GM11168 (cell line): ENCODE results near the gene SMOC2.

Experiments used
- in situ Hi-C: fragments of 300-500 bp; cut with MboI; formaldehyde crosslinking; loops from one replicate; pipeline ENCODE4 v1.12.0; 2022; ENCODE audit warnings: low sequenced_read_pairs; ENCODE audit not compliant: unreplicated experiment

SMOC2 gene

DNA sequence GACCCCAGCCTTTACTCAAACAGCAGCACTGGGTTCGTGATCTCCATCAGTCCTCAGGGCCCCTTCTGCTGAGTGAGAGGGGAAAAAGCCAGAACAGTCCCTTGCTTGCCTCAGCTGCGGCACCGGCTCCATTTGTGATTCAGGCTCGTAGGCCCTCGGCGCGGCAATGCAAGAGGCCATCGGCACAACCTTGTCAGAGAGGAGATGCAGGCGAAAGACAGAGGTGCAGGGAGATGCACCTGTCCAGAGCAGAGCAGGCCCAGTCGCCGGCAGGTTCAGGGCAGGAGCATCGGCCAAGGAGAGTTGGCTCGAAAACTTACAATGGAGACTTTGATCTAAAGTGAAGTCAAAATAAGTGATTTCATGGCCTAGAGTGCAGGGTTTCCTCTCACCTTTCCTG is 171.6 kb downstream of the SMOC2 start:
- in situ Hi-C loops = no loop called here

DNA sequence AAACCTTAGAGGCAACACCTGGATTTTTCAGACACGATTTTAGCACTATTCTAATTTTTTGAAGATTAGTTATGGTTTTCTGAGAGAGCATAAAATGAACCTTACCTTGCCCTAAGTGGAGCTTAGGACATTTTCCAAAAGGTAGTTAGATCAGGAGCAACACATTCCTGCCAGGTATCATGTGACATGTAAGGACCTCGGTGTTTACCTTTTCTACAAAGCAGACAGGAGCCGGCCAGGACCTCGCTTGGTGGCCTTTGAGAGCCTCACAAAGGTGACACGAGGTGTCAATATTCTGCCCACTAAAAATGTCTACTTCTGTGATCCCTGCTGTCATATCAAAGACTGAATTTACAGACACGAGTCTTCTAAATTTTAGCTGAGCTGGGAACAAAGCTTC is 174.9 kb downstream of the SMOC2 start:
- in situ Hi-C loops = no loop called here

DNA sequence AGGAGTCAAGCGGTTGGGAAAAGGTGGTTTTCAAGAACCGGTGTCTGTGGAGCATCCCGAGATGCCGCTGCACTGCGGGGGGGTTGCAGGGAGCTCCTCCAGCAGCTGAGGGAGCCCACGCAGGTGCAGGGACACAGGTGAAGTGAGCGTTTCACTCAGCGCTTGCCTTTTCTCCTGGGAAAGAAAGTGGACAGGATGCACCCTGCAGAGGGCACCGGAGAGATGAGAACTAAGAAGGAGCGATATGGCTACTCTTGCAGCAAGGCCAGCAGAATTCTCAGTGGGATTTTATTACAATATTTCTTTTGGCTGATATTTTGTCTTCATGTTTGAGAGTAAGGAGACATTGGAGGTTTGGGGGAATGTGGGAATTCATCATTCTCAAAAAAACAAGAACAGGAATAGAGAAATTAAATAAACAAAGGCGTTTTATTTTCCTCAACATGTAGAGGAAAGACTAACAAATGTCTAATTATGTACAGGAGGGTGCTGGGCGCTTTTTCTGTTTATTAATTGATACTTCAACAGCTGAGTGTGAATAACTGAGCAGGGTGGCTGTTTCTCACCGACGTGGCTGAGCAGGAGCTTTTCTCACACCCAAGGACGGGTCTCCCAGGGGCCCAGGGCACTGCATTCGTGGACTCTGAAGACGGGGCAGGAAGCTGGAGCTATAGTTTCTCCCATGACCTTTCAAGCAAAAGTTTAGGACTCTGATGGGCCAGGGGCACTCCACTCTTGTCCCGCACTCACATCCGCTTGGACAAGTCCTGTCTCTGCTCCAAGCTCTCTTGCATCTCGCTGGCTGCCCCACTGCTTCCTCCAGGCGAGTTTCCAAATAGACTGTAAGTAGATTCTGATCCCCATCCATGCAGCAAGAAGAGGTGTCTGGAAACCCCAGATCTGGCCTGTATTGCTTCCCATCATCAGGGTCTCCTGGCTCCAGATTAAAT is 176.1 kb downstream of the SMOC2 start:
- in situ Hi-C loops = no loop called here

DNA sequence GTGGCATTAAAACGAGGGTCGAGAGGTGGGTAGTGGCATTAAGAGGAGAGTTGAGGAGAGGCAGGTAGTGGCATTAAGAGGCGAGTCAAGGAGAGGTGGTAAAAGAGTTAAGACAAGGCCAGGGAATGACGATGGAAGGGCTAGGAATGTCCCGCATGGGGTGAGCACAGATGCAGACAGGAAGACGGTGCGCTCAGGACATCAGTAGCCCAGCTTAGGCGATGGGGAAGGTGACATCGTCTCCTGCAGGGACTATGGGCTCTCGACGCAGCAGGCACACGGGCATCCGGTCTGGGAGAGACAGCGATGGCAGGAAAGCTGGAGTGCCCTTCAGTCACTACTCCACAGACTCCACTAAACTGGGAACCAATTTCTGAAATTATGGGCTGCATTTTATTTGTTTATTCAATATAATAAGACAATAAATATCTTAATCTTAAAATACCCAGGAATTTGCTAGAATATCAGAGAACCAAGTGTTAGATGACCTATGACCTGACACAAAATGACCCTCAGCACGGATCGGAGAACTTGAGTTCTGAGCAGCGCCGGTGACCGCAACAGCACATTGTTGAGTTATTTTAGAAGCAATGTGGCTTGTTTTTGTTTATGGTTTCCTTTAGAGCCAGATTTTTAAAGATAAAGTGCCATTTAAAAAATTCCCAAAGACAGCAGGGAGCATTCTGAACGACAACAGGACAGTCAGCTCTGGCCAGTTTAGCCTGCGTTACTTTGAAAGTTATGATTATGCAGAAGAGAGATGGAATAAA is 177.7 kb downstream of the SMOC2 start:
- in situ Hi-C loops = no loop called here

DNA sequence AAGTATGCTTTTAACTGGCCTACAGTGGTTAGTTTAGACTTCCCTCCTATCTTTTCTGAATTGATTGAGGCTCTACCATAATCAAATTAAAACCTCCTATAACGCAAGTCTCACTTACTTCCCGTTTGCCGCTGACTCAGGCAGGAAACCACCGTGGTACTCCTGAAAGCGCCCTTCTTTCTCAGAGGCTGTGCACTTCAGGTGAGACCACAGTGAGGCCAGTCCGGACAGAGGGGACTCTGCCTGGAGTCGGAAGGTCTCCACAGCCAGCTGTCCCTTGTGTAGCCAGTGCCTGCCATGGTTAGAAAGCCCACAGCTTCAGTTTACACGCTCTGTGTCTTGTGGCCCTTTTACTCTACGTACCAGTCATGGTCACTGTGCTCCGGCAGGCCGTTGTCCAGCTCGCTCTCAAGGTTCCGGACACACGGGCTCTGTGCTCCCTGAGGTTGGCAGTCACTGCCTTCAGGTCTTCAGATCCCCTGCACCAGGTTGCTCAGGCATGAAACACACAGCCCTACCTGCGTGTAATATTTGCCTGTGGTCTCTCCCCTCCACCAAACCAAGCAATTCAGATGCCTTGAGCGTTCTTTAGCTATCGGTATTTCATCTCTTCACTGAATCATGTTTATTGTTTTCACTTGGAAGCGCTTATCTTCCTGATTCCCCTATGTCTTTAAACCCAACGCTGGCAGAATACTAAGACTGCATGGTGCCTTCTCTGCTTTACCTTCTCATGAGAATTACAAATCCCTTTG is 178.8 kb downstream of the SMOC2 start:
- in situ Hi-C loops = no loop called here

DNA sequence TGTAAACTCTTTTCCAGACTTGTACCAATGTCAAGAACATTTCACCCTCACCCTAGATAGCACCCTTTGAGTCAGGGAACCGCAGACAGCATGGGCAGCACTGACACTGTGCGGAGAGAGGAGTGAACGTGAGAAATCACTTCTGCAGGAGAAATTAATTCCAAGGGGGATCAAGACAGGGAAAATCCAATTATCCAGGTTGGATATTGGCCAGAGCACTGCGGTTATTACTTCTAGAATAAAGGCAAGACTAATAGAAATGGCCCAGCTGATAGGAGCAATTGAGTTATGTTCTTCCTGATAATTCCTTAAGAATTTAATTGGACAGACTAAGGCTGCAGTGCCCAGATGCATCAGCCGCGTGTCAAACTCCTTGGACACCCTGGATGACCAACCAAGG is 179.6 kb downstream of the SMOC2 start:
- in situ Hi-C loops = no loop called here

DNA sequence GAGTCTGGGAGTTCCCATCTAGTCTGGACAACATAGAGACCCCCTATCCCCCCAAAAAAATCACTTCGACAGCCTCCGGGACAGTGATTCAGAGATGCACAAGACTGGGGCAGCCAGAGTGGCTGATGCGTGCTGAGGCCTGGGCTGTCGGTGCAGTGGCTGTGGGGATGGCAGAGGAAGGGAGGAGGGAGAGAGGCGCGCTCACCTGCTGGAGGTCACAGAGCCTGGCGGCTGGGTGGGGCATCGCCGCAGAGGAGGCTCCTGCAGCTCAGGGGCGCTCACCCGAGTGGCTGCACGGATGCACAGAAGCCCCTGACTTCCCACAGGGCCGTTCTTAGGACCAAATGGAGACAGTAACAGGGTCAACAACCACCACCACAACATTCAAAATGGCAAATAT is 182.8 kb downstream of the SMOC2 start:
- in situ Hi-C loops = no loop called here

DNA sequence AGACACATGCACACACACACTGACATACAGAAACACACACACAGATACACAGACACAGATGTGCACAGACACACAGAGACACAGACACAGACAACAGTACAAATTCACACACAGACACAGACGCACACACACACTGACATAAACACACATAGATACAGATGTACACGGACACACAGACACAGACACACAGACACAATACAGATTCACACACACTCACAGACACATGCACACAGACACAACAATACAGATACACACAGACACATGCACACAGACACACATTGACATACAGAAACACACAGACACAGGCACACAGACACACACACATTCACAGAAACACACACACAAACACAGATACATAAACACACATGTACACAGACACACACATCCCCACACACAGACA is 183.6 kb downstream of the SMOC2 start:
- in situ Hi-C loops = no loop called here

DNA sequence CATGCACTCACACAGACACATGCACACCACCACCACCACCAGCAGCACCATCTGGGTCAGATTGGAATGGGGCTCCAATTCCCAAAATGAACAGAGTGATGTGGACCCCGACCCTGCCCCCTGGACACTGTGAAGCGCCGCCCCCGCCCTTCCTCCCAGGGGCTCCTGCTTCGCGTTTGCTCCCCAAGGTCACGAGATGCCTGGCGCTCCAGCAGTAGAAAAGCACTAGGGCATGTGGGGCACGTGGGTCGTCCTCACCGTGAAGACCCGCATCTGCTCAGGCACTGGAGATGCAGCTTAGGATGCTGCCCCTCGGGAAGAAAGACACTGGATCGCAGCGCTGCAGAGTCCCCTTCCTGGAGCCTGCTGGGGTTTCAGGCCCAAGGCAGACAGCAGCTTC is 184.0 kb downstream of the SMOC2 start:
- in situ Hi-C loops = no loop called here

DNA sequence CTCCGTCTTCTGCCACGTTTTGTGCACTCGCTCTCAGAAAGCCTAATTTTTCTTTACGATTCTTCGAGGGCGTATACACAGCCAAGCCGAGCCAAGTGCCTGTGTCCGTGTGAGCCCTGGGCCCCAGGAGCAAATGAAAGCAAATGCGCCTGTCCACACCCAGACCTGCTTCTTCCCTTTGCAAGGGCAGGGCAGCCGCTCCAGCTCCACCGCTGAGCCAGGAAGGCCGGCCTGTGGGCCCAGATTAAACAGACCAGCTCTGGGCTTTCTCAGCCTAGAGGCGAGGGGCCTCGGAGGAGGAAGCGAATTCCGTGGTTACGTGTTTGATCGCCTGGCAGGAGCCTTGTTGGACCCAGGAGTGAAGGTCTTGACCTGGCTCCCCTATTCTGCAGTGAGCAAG is 184.6 kb downstream of the SMOC2 start:
- in situ Hi-C loops = no loop called here

DNA sequence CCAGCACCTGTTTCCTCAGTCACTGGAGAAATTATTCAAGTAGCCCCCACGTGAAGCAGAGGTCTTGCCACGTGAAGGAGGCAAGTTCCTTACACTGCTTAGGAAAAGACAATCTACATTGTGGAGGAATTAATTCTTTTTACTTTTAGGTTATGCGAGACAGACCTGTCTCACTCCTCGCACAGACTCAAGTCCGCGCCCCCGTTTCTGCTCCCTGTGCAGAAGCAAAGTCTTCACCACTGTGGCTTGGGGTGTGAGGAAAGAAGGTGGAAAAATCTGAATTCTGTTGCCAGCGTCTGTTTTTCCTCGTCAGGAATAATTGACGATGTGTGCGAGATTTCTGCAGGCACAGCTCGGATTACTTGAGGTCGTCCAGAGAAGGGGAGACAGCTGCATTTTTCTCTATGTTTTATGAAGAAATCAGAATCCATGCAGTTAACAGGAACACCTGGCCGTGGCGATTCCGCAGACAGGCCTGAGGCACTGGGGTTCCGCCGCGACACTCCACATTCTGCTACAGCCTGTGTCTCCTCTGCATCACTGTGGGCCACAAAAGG is 185.1 kb downstream of the SMOC2 start:
- in situ Hi-C loops = no loop called here

DNA sequence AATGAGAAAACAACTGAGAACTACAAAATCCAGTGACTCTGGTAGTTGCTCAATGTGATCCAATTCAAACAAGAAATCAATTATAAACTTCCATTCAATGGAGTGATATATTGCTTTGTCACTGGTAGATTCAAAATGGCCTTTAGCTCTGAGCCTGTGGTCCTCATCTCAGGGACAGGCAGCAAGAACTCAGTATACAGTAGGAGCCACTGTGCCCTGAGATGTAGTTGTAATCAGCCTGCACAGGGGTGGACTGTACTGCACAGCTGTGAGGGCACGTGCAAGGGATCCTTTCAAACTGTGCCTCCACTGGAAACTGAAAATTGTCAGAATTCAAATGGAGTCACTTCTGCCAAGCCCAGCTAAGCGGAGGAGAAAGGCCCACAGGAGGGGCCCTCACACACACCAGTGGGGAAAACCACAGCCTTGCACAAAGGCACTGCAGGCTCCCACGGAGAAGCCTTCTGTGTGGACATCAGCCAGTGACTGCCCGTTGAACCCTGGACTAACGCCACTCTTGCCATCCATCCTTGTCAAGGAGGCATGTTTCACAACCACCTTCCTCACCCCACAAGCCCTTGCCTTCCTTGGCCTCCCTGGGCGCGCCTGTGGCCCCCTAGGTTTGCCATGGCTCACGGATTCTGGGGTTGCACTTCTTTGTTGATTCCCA is 186.7 kb downstream of the SMOC2 start:
- in situ Hi-C loops = no loop called here

DNA sequence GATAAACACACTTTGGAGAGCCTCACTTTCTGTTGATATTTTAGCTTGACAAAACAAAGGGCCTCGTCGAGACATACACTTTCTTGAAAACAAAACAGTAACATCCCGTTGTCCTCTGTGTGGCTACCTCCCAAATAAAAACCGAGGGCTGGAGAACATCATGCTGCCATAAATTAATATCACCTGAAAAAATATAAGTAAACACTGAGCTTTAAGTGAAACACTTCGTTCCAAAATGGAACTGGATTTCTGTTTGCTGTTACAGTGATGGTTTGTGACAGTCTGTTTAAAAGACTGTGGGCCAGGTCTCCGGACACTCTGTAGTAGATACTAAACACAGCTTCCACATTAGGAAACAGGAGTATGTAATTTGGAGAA is 187.2 kb downstream of the SMOC2 start:
- in situ Hi-C loops = no loop called here

DNA sequence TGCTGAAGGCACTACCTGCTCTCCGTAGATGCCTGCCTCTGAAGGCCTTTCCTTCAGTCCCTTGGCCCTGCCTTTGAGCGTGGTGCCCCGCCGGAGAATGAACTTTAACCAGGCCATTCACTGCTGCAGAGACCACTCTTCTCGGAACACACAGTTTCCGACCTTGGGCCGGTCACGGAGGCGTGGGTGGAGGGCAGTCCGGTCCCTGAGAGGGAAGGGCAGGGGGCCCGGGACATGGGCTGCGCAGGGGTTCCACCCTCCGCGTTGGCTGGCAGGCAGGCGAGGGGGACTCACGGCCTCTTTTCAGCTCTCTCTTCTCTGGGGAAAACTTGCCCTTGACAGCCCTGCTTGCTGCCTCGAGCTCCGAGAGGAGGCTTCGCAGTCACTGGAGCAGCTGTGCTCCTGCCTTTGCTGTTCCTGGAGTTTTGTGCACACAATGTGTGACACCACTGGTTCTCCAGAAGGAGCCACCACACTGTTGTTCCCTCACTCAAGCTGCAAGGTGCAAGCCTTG is 187.8 kb downstream of the SMOC2 start:
- in situ Hi-C loops = no loop called here

DNA sequence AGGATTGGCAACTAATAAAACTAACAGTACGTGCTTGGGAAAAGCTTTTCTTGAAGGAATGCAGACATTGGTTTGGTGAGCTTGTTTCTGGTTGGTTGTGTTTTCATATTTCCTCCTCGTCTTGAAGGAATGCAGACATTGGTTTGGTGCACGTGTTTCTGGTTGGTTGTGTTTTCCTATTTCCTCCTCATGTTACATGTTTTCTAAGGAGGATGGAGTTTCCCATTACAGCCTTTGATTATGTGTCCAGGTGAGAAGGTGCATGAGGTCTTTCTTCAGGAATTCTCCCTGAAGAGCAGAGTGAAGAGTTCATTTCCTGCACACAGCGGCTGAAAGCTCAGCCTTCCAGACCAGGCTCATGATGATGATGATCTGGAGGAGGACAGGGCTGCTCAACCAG is 190.6 kb downstream of the SMOC2 start:
- in situ Hi-C loops = no loop called here

DNA sequence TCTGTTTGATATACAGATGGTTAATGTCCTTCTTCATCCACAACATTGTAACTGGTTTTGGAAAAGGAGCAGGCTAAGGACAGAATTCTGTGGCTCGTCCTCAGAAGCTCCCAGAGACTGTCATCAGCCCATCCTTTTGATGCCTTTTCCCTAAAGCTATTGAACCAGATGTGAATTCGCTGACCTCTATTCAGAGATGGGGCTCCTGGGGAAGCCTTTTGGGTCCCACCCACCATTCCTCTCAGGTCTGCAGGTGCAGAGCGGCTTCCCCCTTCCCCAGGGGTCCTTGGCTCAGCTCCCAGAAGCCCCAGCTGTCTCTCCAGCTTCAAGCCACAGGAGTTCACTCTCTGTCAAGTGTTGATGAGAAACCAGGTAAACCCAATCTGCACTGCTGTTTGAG is 191.7 kb downstream of the SMOC2 start:
- in situ Hi-C loops = no loop called here

DNA sequence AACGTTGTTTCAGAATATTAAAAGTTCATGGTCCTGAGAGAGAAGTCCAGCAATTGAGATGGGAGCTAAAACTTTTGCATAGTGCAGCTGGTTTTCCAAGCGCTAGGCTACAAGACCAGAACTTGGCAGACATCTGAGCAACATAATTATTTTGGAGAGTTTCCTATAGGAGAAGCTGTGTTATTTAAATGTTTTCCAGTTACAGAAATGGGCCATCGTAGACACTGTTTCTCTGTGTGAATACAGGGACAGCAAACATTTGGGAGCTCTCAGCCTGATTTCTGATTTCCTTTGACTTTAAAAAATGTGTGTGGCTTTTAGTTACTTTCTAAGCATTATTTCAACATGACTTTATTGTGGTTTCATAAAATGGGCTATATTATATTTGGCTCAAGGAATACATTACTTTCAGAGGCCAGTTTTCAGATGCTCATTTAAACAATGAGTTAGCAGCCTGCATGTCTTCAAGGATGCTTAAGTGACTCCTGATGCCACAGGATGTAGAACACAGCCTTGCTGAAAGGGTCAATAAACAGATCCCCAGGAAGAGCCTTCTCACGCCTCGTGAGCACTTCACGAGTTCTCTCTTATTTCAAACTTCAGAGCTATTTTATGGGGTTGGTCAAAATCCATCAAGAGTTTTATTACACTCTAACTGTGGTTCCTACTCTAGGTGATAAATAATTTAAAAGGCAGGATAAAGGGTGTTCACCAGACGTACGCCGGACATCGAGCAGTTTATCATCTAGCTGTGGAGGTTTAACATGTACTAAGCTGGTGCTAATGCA is 193.8 kb downstream of the SMOC2 start:
- in situ Hi-C loops = no loop called here

DNA sequence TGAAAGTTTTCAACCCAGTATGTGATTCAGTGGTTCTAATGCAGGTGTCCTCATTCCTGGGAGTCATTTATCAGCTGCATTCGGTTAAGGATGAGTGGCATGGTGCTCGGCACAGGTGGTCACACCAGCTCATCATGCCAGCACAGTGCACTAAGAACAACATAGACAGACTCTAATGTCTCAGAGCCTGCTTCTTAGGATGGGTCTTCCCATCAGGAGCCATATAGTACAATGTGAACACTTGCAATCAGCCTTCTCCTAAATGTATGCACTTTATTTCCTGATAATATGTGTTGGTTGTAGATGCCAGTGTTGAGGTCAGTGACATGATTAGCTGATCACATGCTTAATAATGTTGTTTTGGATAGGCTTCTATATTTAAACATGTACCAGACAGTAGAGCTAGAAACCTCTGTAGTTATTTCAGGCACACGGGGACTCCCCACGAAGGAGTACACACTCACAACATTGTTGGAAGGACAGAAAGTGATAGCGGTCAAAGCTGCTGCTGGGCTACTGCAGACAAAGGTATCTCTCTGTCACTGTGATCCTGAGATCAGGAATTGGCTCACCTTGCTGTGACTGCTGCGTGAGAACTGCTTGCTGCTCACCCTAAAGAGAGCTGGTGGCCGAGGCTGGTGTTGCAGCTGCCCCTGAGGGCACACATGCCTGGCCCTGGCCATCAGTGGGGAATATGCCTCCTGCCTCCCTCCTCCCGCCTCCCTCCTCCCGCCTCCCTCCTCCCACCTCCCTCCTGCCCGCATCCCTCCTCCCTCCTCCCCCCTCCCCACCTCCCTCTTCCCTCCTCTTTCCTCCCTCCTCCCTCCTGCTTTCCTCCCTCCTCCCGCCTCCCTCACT is 195.4 kb downstream of the SMOC2 start:
- in situ Hi-C loops = no loop called here
